ENCODE results near the gene FKBP15. TPM values are rescaled to one million over a fixed set of nuclear protein-coding genes. Genes with fewer than 3 reads are reported as not detected.
"Not testable (repeated sequence)": the region's sequence is repeated elsewhere in the genome, so short reads cannot be mapped to it uniquely, and the experiment has no call there.

The FKBP15 gene
- total RNA-seq, 1 donor from 2014 or later: 17.2 TPM

- Histone ChIP-seq H3K36me3 (ENCODE audit: control insufficient read depth, insufficient read depth, low read length) (no peaks in the 10 kb centered on the region), H3K27me3 (ENCODE audit: control insufficient read depth, insufficient read depth, low read length) (no peaks in the 10 kb centered on the region), H3K4me3 (ENCODE audit: low read depth, low read length) (no peak overlapping the region)
- TF ChIP-seq CTCF (IDR thresholded peaks at IDR 0.05; ENCODE audit: insufficient read depth, low read length, poor library complexity, severe bottlenecking): no peak
- DNase-seq (ENCODE audit: low read depth): no peak
Observed at GRCh38 chr9:113238202-113238858, 17.3 kb upstream of the FKBP15 start.

- Histone ChIP-seq H3K36me3 (ENCODE audit: control insufficient read depth, insufficient read depth, low read length) (no peaks in the 10 kb centered on the region), H3K27me3 (ENCODE audit: control insufficient read depth, insufficient read depth, low read length) (no peaks in the 10 kb centered on the region), H3K4me3 (ENCODE audit: low read depth, low read length) (no peak overlapping the region)
- DNase-seq (ENCODE audit: low read depth): no peak
- TF ChIP-seq CTCF (IDR thresholded peaks at IDR 0.05; ENCODE audit: insufficient read depth, low read length, poor library complexity, severe bottlenecking): no peak
Observed at GRCh38 chr9:113237026-113237425, 15.9 kb upstream of the FKBP15 start.

GRCh38 chr9:113235701-113236255, 14.7 kb upstream of the FKBP15 start:
- not testable (repeated sequence) for DNase-seq (ENCODE audit: low read depth); H3K4me3 ChIP-seq (ENCODE audit: low read depth, low read length); H3K27me3 ChIP-seq (ENCODE audit: control insufficient read depth, insufficient read depth, low read length); H3K36me3 ChIP-seq (ENCODE audit: control insufficient read depth, insufficient read depth, low read length)

GRCh38 chr9:113231701-113232100, 10.6 kb upstream of the FKBP15 start:
- Histone ChIP-seq H3K36me3 (ENCODE audit: control insufficient read depth, insufficient read depth, low read length) (no peaks in the 10 kb centered on the region), H3K4me3 (ENCODE audit: low read depth, low read length) (no peak overlapping the region), H3K27me3 (ENCODE audit: control insufficient read depth, insufficient read depth, low read length) (no peaks in the 10 kb centered on the region)
- DNase-seq (ENCODE audit: low read depth): no peak
- TF ChIP-seq CTCF (IDR thresholded peaks at IDR 0.05; ENCODE audit: insufficient read depth, low read length, poor library complexity, severe bottlenecking): no peak

- Histone ChIP-seq H3K4me3 (ENCODE audit: low read depth, low read length) (no peak overlapping the region), H3K27me3 (ENCODE audit: control insufficient read depth, insufficient read depth, low read length) (no peaks in the 10 kb centered on the region), H3K36me3 (ENCODE audit: control insufficient read depth, insufficient read depth, low read length) (no peaks in the 10 kb centered on the region)
- no peak for DNase-seq (ENCODE audit: low read depth)
- TF ChIP-seq CTCF (IDR thresholded peaks at IDR 0.05; ENCODE audit: insufficient read depth, low read length, poor library complexity, severe bottlenecking): no peak
Observed at GRCh38 chr9:113228130-113228665, 7.1 kb upstream of the FKBP15 start.

GRCh38 chr9:113227436-113227835, 6.4 kb upstream of the FKBP15 start:
- H3K36me3 ChIP-seq (ENCODE audit: control insufficient read depth, insufficient read depth, low read length): no peaks in the 10 kb centered on the region
- TF ChIP-seq CTCF (IDR thresholded peaks at IDR 0.05; ENCODE audit: insufficient read depth, low read length, poor library complexity, severe bottlenecking): no peak
- DNase-seq (ENCODE audit: low read depth): no peak
- H3K4me3 ChIP-seq (ENCODE audit: low read depth, low read length): no peak overlapping the region
- H3K27me3 ChIP-seq (ENCODE audit: control insufficient read depth, insufficient read depth, low read length): no peaks in the 10 kb centered on the region
